Astrocyte of the spinal cord (primary cell): ENCODE results near the gene SETD9.

Experiments
- DNase-seq: peaks from one replicate; pipeline ENCODE4 v3.0.0; 2011; ENCODE audit warnings: low read depth, low spot score
- H3K4me3 ChIP-seq: 2 replicates; pipeline ENCODE4 v1.5.1; 2011; ENCODE audit warnings: low read depth, mild to moderate bottlenecking, low read length, moderate library complexity
- in situ Hi-C: cut with HindIII; loops from 2 replicates; pipeline ENCODE4 v1.10.0; 2017; ENCODE audit warnings: low sequenced_read_pairs
- TF ChIP-seq, protein P1 (sequence below): IDR thresholded peaks from 2 replicates; pipeline ENCODE4 v1.5.1; 2012; ENCODE audit warnings: low read depth, mild to moderate bottlenecking, low read length, inconsistent platforms

SETD9 gene

DNA sequence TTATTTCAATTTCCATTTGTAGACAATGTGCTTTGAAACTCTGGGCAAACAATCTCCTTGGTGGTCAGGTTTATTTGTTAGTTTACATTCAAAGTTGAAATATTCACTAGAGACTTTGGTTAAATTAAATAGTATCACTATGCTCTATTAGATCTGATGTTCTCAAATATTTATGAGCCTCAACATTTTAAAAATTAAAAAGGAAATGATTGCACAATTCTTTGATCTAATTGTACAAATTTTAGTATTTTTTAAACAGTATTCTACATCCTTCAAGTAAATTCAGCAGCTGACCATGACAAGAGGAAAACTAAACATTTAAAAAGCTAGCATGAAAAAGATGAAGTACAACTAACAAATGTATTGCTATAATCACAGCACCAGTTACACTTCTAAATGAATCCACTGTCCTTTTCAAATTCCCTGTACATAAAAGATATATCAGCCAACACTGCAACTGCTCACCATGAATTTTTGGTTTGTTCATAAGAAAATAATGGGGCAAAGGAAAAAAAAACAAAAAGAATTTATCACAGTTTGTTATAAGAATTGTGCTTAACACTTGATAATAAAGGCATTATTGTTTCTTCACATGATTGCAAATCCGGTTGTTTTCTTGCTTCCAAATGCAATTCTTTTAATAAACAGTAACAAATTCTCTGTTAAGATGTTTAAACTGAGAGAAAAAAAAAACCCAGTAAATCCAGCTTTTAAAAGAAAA lies 10.7 kb downstream of the SETD9 start:
- TF ChIP-seq, protein P1, sequence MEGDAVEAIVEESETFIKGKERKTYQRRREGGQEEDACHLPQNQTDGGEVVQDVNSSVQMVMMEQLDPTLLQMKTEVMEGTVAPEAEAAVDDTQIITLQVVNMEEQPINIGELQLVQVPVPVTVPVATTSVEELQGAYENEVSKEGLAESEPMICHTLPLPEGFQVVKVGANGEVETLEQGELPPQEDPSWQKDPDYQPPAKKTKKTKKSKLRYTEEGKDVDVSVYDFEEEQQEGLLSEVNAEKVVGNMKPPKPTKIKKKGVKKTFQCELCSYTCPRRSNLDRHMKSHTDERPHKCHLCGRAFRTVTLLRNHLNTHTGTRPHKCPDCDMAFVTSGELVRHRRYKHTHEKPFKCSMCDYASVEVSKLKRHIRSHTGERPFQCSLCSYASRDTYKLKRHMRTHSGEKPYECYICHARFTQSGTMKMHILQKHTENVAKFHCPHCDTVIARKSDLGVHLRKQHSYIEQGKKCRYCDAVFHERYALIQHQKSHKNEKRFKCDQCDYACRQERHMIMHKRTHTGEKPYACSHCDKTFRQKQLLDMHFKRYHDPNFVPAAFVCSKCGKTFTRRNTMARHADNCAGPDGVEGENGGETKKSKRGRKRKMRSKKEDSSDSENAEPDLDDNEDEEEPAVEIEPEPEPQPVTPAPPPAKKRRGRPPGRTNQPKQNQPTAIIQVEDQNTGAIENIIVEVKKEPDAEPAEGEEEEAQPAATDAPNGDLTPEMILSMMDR, result no peak
- H3K4me3 ChIP-seq, result no peak overlapping the region
- in situ Hi-C loops, result no loop called here
- no peak for DNase-seq

DNA sequence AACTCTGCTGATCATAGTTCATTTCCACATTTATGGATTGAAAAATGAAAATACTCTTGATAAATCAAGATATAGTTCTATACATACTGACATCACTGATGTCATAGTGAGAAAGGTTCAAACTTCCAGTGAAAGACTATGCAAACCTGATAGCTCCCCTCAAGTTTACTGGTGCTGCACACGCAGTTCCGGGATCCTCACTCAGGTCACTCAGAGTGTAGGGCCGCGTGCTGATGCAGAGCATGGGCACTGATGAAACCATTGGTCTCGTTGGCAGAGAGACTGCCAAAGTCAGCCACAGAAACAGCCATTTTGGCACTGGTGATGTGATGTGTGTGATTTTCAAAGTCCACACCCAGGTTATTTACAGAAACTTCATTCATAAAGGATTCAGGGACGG lies 13.5 kb downstream of the SETD9 start:
- TF ChIP-seq, protein P1, result no peak
- no peak for DNase-seq
- in situ Hi-C loops, result no loop called here
- no peak overlapping the region for H3K4me3 ChIP-seq

DNA sequence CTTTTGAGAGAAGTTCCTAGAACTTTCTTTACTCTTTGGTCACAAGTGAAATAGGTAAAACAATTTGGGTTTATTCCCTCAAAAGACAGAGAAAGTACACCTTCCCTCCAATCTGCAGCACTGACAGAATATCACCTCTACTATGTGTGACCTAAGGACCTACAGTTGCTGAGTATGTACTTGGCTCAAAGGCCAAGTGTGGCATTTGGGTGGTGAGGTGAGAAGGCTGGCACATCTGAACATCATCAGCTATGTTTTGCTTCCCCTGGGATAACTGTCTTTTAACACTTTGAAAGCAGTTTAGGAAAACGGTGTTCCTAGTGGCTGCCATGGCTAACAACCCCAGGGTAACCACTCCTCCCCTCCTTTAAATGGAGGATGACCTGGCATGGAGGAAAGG lies 24.9 kb downstream of the SETD9 start:
- H3K4me3 ChIP-seq, result no peak overlapping the region
- DNase-seq, result no peak
- TF ChIP-seq, protein P1, result no peak
- in situ Hi-C loops, result no loop called here

DNA sequence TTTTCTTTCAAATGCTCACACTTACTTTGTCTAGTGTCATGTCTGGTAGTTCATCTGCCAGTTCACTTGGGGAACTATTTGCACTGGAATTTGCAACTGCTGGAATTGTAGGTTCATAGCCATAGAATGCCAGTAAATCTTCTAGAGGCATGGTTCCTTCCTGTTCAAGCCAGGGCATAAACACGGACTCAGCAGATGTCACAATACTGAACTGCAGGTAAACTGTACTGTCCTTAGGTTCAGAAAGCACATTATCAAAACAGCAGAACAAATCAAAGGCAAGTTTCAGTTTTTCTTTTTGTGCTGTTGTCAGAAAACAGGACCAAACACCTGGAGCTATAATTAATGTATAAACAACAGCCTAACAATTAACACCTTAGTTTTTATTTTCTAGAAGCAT lies 29.5 kb downstream of the SETD9 start:
- in situ Hi-C loops, result no loop called here
- TF ChIP-seq, protein P1, result no peak
- no peak overlapping the region for H3K4me3 ChIP-seq
- no peak for DNase-seq

DNA sequence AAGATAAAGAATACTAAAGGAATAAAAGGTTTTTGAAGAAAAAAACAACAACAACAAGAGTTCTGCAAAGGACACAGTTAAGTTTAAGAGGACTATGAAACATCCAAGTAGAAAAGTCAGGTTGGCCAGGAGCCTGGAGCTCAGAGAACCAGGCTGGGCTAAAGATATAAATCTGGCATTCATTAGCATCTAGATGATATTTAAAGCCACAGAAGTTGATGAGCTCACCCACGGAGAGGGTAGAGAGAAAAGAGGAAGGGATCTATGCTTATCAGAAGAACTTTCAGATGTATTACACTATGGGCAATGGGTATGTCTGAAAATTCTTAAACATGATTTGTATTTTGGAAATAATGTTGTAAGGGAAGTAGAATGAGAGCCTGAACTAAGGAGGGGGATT lies 32.6 kb downstream of the SETD9 start:
- H3K4me3 ChIP-seq, result no peak overlapping the region
- TF ChIP-seq, protein P1, result no peak
- peak; percentile 36 for DNase-seq
- in situ Hi-C loops, result no loop called here

DNA sequence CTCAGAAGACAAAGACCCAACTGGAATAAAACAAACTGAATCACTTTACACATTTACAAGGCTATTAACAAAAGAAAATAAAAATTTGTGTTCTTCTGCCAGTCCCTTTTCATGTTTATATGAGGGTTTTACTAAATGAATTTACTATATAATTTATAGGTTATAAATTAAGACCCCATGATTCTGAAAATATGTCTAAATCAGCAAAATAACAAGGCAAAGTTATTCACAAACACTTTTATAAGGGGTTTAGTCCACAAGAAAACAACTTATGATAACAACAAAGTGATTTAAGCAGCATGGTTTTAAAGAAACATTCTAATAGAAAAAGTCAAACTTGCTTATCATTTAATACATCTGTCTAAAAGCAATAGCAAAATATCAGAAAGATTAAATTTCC lies 37.7 kb downstream of the SETD9 start:
- DNase-seq, result no peak
- TF ChIP-seq, protein P1, result no peak
- in situ Hi-C loops, result no loop called here
- H3K4me3 ChIP-seq, result no peak overlapping the region

DNA sequence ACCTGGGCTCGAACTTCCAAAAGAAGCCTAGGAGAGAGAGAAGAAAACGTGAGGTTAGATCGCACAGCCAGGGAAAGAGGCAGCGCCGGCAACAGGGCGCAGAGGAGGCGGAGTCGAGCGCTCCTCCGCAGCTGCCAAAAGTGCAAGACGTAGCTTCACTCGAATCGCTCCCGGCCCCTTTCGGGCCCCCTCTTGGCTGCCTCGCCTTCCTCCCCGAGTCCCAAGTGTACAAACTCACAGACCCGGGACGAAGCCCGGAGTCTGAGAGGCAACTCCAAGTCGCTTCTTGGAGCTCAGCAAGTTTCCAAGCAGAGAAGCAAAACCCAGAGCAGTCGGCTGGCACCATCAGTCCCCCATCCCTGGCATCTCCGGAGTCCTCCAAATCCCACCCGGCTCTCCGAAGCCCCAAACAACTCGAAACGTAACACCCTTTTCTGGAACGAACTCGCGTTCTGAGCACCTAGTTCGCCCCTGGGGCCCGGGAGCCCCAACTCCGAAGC lies 41.3 kb downstream of the SETD9 start:
- peak; percentile 67 for DNase-seq
- in situ Hi-C loops, result no loop called here
- TF ChIP-seq, protein P1, result no peak
- peak overlapping the region; percentile 80 for H3K4me3 ChIP-seq
